Trophoblast cell (in vitro differentiated cells and primary cell): ENCODE measurements around the gene ITPR1.

Source experiments
- DNase-seq, 2 donors: peaks; one replicate each; pipeline ENCODE4 v3.0.0-alpha.2; 2016
- H2AFZ ChIP-seq: 2 replicates; pipeline ENCODE4 v1.6.1; 2013; ENCODE audit warnings: low read length, moderate library complexity, mild to moderate bottlenecking; ENCODE audit not compliant: insufficient read depth, poor library complexity
- H2AK5ac ChIP-seq: 2 replicates; pipeline ENCODE4 v1.6.1; 2013; ENCODE audit warnings: mild to moderate bottlenecking, low read length
- H2BK120ac ChIP-seq: 2 replicates; pipeline ENCODE4 v1.6.1; 2013; ENCODE audit warnings: low read length, mild to moderate bottlenecking, moderate library complexity; ENCODE audit not compliant: insufficient read depth, poor library complexity
- H2BK12ac ChIP-seq: 2 replicates; pipeline ENCODE4 v1.6.1; 2013; ENCODE audit warnings: mild to moderate bottlenecking, low read length, moderate library complexity
- H2BK5ac ChIP-seq: 2 replicates; pipeline ENCODE4 v1.6.1; 2013; ENCODE audit warnings: low read length, low read depth, moderate library complexity, mild to moderate bottlenecking; ENCODE audit not compliant: poor library complexity
- H3K14ac ChIP-seq: 2 replicates; pipeline ENCODE4 v1.6.1; 2013; ENCODE audit warnings: mild to moderate bottlenecking, low read length
- H3K18ac ChIP-seq: 2 replicates; pipeline ENCODE4 v1.6.1; 2013; ENCODE audit warnings: mild to moderate bottlenecking, low read length
- H3K23ac ChIP-seq: 2 replicates; pipeline ENCODE4 v1.6.1; 2013; ENCODE audit warnings: low read length
- H3K27ac ChIP-seq: 2 replicates; pipeline ENCODE4 v1.5.1; 2013; ENCODE audit warnings: low read depth, mild to moderate bottlenecking, inconsistent platforms, low read length, moderate library complexity
- H3K27me3 ChIP-seq: 2 replicates; pipeline ENCODE4 v1.6.1; 2013; ENCODE audit warnings: inconsistent platforms, mild to moderate bottlenecking, low read length, moderate library complexity; ENCODE audit not compliant: insufficient read depth
- H3K36me3 ChIP-seq, 2 experiments: 1 replicate in 1 of 2; 2 replicates in 1 of 2; pipeline ENCODE4 v1.6.1; 2013; ENCODE audit warnings: low read length in 2 of 2, mild to moderate bottlenecking in 2 of 2, moderate library complexity in 1 of 2; ENCODE audit not compliant: insufficient read depth in 2 of 2, control insufficient read depth in 1 of 2
- H3K4ac ChIP-seq: 2 replicates; pipeline ENCODE4 v1.6.1; 2013; ENCODE audit warnings: low read depth, mild to moderate bottlenecking, low read length, moderate library complexity
- H3K4me1 ChIP-seq, 2 experiments: 1 replicate in 1 of 2; 2 replicates in 1 of 2; pipeline ENCODE4 v1.6.1; 2013; ENCODE audit warnings: low read length in 2 of 2, mild to moderate bottlenecking in 2 of 2, moderate library complexity in 1 of 2; ENCODE audit not compliant: insufficient read depth in 2 of 2, control insufficient read depth in 1 of 2
- H3K4me2 ChIP-seq: 2 replicates; pipeline ENCODE4 v1.6.1; 2013; ENCODE audit warnings: inconsistent platforms, mild to moderate bottlenecking, low read length, moderate library complexity
- H3K4me3 ChIP-seq: 2 replicates; pipeline ENCODE4 v1.5.1; 2013; ENCODE audit warnings: mild to moderate bottlenecking, low read depth, low read length, inconsistent platforms
- H3K79me1 ChIP-seq: one replicate; pipeline ENCODE4 v1.6.1; 2013; ENCODE audit warnings: low read length
- H3K79me2 ChIP-seq: 2 replicates; pipeline ENCODE4 v1.6.1; 2013; ENCODE audit warnings: low read length, mild to moderate bottlenecking; ENCODE audit not compliant: control insufficient read depth, insufficient read depth, poor library complexity
- H3K9ac ChIP-seq: 2 replicates; pipeline ENCODE4 v1.6.1; 2013; ENCODE audit warnings: mild to moderate bottlenecking, low read length
- H3K9me3 ChIP-seq: 2 replicates; pipeline ENCODE4 v1.6.1; 2013; ENCODE audit warnings: low read depth, mild to moderate bottlenecking, control low read depth, inconsistent platforms, low read length; ENCODE audit not compliant: insufficient read depth
- H4K12ac ChIP-seq: 2 replicates; pipeline ENCODE4 v1.6.1; 2013; ENCODE audit warnings: low read depth, mild to moderate bottlenecking, low read length, moderate library complexity
- H4K8ac ChIP-seq: 2 replicates; pipeline ENCODE4 v1.6.1; 2013; ENCODE audit warnings: low read depth, mild to moderate bottlenecking, low read length, moderate library complexity
- H4K91ac ChIP-seq: one replicate; pipeline ENCODE4 v1.6.1; 2013; ENCODE audit warnings: low read depth, mild to moderate bottlenecking, low read length, moderate library complexity
- WGBS: extraction: QIAGEN DNeasy Blood & Tissue Kit; methylation state at CpG from one replicate; pipeline ENCODE4 v1.1.7; 2013; ENCODE audit warnings: missing lambda C conversion rate; ENCODE audit not compliant: insufficient read length, insufficient coverage; ENCODE audit errors: extremely low coverage; 5-methylcytosine and 5-hydroxymethylcytosine counted together

Gene ITPR1

DNA sequence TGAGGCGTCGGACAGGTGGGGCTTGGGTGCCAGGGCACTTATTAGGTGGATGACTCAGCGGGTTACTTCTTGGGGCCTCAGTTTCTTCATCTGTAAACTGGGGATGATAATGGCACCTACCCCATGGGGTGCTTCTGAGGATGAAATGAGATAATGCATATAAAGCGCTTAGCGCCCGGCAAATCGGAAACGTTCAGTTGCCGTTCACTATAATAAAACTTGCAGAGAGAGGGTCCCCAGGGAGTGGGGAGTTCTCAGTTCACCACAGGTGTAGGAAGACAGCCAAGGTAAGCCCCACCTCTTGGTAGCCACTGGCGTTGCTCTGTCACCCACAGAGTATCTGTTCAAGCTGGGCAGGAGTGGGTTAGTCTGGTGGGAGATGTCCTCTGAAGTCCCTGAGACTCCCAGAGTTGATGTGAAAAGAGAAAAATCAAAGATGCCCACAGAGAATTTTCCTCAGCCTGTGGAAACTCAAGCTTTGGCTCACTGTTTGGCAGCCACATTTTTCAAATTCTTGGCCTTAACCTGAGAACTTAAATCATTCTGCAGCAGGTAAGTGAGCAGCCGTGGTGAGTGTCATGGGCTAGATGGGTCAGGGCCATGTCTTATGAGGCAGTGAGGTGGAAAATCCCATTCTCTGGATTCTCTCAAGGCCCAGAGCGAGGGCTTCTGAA, 264.6 kb downstream of the ITPR1 start:
- no peak overlapping the region for H3K4me3 ChIP-seq
- no peaks in the 10 kb centered on the region for H3K27me3 ChIP-seq
- peak in 1 of 2 donors; percentile 35 for DNase-seq
- WGBS, result no CpG with 5 or more reads among the region's 12 CpGs
- no peak overlapping the region for H2BK5ac ChIP-seq
- no peak overlapping the region for H2BK12ac ChIP-seq
- H4K91ac ChIP-seq, result no peak overlapping the region
- no peak overlapping the region for H3K18ac ChIP-seq
- no peaks in the 10 kb centered on the region for H3K36me3 ChIP-seq
- H3K9ac ChIP-seq, result no peak overlapping the region
- no peak overlapping the region for H4K12ac ChIP-seq
- no peak overlapping the region for H2BK120ac ChIP-seq
- no peak overlapping the region for H4K8ac ChIP-seq
- H3K9me3 ChIP-seq, result no peaks in the 10 kb centered on the region
- no peak overlapping the region for H3K23ac ChIP-seq
- H2AK5ac ChIP-seq, result no peak overlapping the region
- H3K14ac ChIP-seq, result no peak overlapping the region
- peaks cover 7 to 15% of the 10 kb centered on the region in 2 experiments for H3K4me1 ChIP-seq
- H3K4me2 ChIP-seq, result no peak overlapping the region
- H3K79me2 ChIP-seq, result no peaks in the 10 kb centered on the region
- H3K27ac ChIP-seq, result no peak overlapping the region
- H3K4ac ChIP-seq, result no peak overlapping the region
- peaks cover 2% of the 10 kb centered on the region for H3K79me1 ChIP-seq
- no peak overlapping the region for H2AFZ ChIP-seq

DNA sequence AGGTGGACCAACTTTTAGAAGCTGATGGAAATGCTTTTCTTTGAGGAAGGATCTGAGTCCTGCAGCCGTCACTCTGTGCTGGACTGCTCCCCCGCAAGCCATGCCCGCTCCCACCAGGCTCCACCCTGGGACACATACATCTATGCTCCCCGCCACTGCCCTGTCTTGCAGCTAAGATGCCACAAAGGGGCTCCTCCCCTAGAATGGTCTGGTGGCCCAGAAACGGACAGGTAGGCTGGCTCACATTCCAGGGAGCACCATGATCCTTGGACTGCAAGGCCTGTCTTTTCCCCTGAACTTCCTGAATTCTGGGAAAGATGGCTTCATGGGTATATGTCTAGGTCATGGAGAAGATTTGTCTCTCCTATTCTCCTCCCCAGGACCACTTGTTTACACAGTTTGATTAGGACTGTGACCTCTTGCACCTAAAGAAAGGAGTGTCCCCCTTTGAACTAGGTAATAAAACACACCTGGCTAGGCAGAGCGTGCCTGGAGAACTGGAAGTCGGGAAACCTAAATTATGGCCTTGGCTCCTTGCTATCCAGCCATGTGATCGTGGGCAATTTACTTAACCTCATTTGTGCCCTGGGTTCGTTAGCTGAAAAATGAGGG, 265.2 kb downstream of the ITPR1 start:
- H3K27me3 ChIP-seq, result no peaks in the 10 kb centered on the region
- DNase-seq, result no peak
- peak overlapping the region; percentile 48 for H2BK120ac ChIP-seq
- H3K14ac ChIP-seq, result no peak overlapping the region
- H3K9ac ChIP-seq, result no peak overlapping the region
- no peak overlapping the region for H2AK5ac ChIP-seq
- H4K12ac ChIP-seq, result no peak overlapping the region
- H4K91ac ChIP-seq, result peak overlapping the region; percentile 9
- no peak overlapping the region for H2AFZ ChIP-seq
- H3K18ac ChIP-seq, result no peak overlapping the region
- H2BK5ac ChIP-seq, result no peak overlapping the region
- peaks cover 7 to 15% of the 10 kb centered on the region in 2 experiments for H3K4me1 ChIP-seq
- WGBS, result no CpG with 5 or more reads among the region's 9 CpGs
- H3K4me3 ChIP-seq, result no peak overlapping the region
- no peak overlapping the region for H3K4ac ChIP-seq
- no peak overlapping the region for H3K27ac ChIP-seq
- H3K36me3 ChIP-seq, result no peaks in the 10 kb centered on the region
- H3K79me1 ChIP-seq, result peaks cover 2% of the 10 kb centered on the region
- H3K23ac ChIP-seq, result no peak overlapping the region
- no peak overlapping the region for H4K8ac ChIP-seq
- H3K9me3 ChIP-seq, result no peaks in the 10 kb centered on the region
- H3K4me2 ChIP-seq, result no peak overlapping the region
- no peaks in the 10 kb centered on the region for H3K79me2 ChIP-seq
- no peak overlapping the region for H2BK12ac ChIP-seq

DNA sequence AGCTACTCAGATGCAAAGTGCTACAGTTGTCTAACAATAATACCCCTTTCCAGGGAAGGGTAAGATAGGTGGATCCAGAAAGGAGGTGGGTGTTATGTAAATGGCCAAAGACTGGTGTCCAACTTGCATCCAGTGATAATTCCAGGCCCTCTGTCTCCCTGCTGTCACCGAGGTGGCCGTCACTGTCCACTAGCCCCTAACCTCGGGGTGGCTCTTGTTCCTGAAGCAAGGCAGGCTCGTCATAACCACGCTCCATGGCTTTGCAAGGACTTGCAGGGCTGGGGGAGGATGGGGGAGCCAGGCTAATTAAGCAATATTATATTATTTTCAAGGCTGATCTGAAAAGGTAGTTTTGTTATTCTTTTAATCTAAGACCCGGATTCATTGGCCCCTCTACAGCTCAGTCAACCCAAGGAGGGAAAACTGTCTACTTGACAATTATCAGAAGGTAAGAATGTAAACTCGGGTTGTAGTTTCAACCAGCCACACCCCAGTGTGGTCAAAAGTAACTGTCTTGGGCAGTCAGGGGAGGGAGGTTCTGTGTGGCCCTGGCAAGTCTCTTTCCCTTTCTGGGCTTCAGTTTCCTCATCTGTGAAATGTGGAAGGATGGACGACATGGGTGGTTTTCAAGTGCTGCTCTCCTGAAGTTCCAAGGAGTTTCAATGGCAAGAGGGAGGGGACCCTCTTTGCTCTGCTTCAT, 266.0 kb downstream of the ITPR1 start:
- Histone ChIP-seq H2BK120ac (no peak overlapping the region), H4K91ac (peak overlapping the region; percentile 42), H4K12ac (no peak overlapping the region), H4K8ac (no peak overlapping the region), H3K79me2 (no peaks in the 10 kb centered on the region), H3K4me2 (no peak overlapping the region), H3K4ac (no peak overlapping the region), H3K36me3 (no peaks in the 10 kb centered on the region), H2BK12ac (peak overlapping the region; percentile 35), H3K14ac (no peak overlapping the region), H3K23ac (no peak overlapping the region), H2AFZ (no peak overlapping the region), H3K18ac (no peak overlapping the region), H3K79me1 (peaks cover 2% of the 10 kb centered on the region), H3K27me3 (no peaks in the 10 kb centered on the region), H3K27ac (no peak overlapping the region), H3K4me1 (peaks cover 7 to 15% of the 10 kb centered on the region in 2 experiments), H3K9me3 (no peaks in the 10 kb centered on the region), H3K4me3 (no peak overlapping the region), H2BK5ac (no peak overlapping the region), H3K9ac (no peak overlapping the region), H2AK5ac (no peak overlapping the region)
- WGBS, result no CpG with 5 or more reads among the region's 8 CpGs
- no peak for DNase-seq

DNA sequence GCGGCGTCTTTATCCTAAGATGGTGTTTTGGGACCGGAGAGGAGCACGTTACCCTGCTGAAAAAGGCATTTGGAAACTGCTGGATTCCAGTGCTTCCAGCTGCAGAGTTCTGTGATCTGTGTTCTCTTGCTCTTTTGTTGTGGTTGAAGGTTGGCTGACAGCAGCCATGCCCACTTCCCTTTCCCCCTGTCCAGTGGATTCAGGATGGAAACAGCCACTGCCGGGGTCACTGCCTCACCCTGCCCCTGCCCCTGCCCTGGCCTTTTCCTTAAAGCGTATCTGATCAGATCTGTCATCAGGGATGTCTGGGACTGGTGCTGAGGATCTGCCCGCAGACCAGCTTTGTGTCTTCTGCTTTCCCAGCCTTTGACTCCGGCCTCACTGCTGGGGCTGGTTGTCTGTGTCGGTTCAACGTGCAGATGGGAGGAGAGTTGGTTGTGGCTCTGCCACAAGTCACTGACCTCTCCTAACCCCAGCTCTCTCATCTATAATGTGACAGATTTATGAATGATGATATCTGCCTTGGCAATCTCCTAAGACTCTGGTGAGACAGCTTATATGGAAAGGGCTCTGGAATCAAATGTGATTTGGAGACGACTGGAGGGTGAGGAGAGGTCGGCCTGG, 266.7 kb downstream of the ITPR1 start:
- DNase-seq, result no peak
- H2BK12ac ChIP-seq, result no peak overlapping the region
- H3K23ac ChIP-seq, result no peak overlapping the region
- no peak overlapping the region for H2AK5ac ChIP-seq
- H3K4me3 ChIP-seq, result no peak overlapping the region
- WGBS, result no CpG with 5 or more reads among the region's 12 CpGs
- no peak overlapping the region for H4K8ac ChIP-seq
- H2BK120ac ChIP-seq, result no peak overlapping the region
- H4K12ac ChIP-seq, result no peak overlapping the region
- no peak overlapping the region for H3K4ac ChIP-seq
- H3K14ac ChIP-seq, result no peak overlapping the region
- no peak overlapping the region for H3K18ac ChIP-seq
- no peaks in the 10 kb centered on the region for H3K27me3 ChIP-seq
- no peak overlapping the region for H3K4me2 ChIP-seq
- H3K9ac ChIP-seq, result no peak overlapping the region
- H3K9me3 ChIP-seq, result no peaks in the 10 kb centered on the region
- H3K36me3 ChIP-seq, result no peaks in the 10 kb centered on the region
- no peak overlapping the region for H3K27ac ChIP-seq
- H3K79me1 ChIP-seq, result peaks cover 2% of the 10 kb centered on the region
- peaks cover 7 to 15% of the 10 kb centered on the region in 2 experiments for H3K4me1 ChIP-seq
- H3K79me2 ChIP-seq, result no peaks in the 10 kb centered on the region
- H2AFZ ChIP-seq, result no peak overlapping the region
- peak overlapping the region; percentile 42 for H4K91ac ChIP-seq
- H2BK5ac ChIP-seq, result no peak overlapping the region
